HG03442 (cell line): ENCODE data around the gene SLC35E2B.

Experiments
- ATAC-seq: cut with Tn5 transposase; IDR thresholded peaks from one replicate; pipeline ENCODE4 v1.9.1; 2021; ENCODE audit warnings: mild to moderate bottlenecking, moderate library complexity; ENCODE audit not compliant: unreplicated experiment

SLC35E2B gene

DNA sequence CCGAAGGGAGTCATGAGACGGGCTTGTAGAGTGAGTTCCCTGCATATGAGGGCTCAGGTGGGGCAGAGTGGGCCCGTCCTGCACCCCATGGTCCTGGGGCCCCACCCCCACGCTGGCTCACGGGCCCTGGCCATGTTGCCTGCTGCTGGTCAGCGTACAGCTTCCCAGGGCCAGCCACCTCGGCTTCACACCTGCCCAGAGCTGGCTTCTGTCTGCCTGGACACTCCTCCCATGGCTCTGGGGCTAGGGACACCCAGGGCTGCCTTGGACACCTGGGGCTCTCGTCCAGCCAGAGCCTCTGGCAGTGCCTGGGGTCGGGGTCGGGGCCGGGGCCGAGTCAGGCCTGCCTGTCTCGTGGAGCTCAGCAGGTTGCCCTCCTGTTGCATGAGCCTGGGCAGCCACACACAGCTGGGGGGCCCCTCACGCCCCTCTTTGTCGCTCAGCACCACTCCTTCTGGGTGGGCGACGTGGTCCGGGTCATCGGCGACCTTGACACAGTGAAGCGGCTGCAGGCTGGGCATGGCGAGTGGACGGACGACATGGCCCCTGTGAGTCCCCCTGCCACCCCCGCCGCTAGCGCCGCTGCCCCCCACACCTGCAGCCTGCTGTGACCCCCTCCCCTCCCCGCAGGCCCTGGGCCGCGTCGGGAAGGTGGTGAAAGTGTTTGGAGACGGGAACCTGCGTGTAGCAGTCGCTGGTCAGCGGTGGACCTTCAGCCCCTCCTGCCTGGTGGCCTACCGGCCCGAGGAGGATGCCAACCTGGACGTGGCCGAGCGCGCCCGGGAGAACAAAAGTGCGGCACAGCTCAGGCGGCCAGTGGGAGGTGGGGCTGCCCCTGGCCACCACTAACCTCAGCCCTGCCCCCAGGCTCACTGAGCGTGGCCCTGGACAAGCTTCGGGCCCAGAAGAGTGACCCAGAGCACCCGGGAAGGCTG lies 66.1 kb downstream of the SLC35E2B start:
- ATAC-seq = no peak

DNA sequence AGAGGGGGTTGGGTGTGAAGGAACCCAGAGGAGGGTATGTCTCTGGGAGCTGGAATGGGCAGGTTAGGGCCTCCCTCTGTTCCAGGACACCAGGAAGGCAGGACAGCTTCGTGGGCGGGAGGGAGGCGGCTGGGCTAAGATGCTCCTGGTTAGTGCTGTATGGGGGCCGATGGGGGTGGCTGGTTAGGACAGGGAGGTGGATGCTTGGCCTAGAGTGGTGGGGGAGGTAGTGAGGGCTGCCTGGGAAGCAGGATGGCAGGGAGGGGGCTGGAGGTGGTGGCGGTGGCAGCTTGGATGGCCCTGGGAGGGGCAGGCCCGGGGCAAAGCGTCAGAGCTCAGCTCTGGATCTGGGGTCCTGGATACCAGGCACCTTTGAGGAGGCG lies 66.8 kb downstream of the SLC35E2B start:
- no peak for ATAC-seq

GRCh38 chr1:1625404-1625775 lies 67.2 kb downstream of the SLC35E2B start:
- ATAC-seq = no peak

- no peak for ATAC-seq
Measured at GRCh38 chr1:1624443-1625403, 67.9 kb downstream of the SLC35E2B start.

DNA sequence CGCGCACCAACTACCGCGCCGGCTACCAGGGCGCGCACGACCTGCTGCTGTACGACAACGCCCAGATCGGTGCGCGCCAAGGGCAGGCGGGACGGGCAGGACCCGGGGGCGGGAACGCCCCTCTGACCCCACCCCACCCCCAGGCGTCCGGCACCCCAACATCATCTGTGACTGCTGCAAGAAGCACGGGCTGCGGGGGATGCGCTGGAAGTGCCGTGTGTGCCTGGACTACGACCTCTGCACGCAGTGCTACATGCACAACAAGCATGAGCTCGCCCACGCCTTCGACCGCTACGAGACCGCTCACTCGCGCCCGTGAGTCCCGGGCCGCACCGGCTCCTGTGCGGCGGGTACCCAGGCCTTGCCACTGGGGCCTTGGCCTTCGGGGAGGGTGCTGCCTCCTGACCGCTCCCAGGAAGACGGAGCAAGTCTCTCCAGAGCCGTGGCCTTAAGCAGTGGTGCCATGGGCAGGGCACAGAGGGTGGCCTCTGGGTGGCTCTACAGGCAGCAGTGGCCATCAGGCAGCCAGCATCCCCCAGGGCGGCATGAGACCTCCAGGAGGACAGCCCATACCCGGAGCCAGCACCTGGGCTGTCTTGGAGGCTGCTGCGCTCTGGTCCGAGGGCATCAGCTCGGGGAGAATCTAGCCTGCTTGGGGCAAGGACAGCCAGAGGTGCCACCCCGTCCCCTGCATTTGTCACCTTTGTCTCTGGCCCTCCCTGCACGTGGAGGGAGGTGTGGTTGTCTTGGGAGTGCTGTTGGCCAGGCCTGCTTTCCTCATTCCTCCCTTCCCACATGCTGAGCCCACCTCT lies 68.8 kb downstream of the SLC35E2B start:
- ATAC-seq = no peak

DNA sequence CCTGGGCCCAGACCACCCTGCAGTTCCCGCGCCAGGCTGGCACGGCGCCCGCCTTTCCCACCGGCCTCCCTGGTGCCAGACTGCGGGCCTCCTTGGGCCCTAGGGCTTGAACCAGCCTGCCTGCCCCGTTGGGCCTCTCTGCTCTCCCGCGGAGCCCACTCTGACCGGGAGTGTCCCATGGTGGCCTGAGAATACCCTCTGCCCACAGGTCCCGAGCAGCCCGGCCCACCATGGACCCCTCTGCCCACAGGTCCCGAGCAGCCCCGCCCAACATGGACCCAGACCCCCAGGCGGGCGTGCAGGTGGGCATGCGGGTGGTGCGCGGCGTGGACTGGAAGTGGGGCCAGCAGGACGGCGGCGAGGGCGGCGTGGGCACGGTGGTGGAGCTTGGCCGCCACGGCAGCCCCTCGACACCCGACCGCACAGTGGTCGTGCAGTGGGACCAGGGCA lies 69.4 kb downstream of the SLC35E2B start:
- ATAC-seq = no peak

DNA sequence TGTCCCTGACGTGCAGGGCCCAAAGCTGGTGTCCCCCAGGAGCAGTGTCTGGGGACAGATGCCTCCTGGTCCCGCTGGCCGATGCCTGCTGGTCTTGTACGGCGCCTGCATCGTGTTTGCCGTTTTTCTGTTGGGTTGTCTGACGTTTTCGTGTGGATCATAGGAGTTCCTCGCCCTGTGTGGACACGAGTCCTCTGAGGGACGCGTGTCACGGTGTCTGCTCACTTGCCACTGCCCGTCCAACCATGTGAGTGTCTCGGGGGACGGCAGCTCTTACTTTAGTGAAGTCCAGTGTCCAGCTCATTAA lies 69.9 kb downstream of the SLC35E2B start:
- no peak for ATAC-seq

DNA sequence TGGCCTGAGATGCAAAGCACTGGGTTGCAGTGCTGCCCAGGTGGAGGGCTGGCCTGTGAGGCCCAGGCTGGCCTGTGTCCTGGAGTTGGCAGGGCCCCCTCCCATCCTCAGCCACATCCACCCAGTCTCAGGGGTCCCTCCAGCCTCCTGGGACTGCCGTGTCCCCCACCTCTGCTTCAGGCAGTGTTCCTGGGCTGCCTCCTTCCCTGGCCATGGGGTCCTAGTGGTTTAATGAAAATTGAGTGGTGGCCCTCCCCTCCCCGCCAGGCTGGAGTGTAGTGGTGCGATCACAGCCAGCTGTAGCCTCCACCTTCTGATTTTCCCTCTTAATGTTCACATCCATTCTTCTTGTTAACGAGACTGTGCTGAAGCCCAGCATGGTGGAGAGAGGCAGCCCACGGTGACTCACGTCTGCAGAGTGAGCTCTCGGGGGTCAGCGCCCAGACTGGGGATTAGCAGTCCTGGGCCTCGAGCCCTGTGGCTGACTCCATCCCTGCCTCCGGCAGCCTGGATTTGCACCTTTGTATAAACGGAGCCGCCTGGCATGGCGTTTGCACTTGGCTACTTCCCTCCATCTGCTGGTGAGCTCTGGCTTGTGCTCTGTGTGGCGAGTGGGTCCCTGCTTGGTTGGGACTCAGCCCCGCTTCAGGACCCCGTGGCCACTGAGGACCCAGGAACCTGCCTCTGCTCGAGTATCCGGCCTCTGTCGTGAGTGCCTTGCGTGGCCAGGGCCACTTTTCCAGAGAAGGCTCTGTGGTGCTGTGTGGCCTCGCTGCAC lies 70.4 kb downstream of the SLC35E2B start:
- ATAC-seq = no peak

DNA sequence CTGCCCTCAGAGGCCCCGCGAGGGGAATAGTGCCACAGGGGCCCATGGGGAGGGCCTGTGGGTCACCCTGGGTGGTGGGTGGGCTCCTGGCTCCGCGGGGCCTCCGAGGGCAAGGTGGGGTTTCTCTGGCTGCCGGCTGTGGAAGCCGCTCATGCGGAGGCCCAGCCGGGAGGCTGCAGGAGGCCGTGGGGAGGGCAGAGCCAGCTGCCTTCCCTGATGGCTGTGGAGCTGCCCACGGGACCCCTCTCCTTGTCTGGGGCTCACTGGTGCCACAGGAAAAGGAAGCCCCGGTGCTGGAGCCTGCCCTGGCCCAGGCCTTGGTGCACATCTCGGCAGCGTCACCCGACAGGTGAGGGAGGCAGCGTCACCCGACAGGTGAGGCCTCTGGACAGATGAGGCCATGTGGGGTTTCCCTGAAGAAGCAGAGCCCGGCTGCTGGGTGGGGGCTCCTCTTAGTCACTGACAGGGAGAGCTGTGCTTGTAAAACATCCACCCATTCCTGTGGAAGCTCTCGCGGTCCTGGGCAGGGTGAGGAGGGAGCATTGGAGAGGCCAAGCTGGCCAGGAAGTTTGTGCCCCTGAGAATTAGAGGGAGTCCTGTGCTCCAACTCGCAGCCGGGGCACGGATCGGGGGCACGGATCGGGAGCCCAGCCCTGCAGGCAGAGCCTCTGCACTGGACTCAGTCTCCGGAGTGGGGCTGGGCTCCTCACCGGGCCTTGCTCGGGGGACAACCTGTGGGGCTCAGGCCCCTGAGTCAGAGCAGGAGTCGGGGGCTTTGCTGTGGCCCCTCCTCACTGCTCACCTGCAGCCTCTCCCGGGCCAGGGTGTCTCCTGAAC lies 71.2 kb downstream of the SLC35E2B start:
- no peak for ATAC-seq

- ATAC-seq = no peak
Measured at GRCh38 chr1:1620433-1621139, 72.0 kb downstream of the SLC35E2B start.

- ATAC-seq = no peak
Measured at GRCh38 chr1:1619917-1620361, 72.7 kb downstream of the SLC35E2B start.

DNA sequence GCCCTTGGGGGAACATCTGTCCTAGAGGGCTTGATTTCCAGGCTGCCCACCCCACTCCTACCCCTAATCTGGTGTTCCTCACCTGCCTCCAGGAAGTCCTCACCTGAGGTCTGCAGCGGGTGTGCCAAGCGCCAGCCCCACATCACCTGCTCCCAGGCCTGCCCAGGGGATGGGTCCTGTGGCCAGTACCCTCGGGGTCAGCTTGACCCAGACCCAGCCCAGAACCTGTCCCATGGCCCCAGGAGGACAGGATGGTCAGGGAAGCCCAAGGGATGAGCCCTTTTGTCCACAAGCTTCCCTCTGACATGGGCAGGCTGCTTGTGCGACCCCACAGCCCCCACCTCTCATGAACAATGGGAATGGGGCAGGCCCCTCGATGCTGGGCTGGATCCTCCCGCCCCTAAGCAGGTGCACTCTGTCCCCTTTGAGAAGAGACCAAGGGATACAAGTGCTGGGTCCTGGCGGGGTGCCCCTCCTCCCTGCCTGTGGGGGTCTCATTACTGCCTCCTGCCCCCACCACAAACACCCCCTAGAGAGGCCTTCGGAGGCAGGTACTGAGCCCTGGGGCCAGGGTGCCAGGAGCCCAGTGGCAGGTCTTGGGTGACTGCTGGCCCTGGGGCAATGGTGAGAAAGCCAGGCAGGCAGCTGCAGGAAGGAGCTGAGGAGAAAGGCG lies 74.1 kb downstream of the SLC35E2B start:
- ATAC-seq = no peak

DNA sequence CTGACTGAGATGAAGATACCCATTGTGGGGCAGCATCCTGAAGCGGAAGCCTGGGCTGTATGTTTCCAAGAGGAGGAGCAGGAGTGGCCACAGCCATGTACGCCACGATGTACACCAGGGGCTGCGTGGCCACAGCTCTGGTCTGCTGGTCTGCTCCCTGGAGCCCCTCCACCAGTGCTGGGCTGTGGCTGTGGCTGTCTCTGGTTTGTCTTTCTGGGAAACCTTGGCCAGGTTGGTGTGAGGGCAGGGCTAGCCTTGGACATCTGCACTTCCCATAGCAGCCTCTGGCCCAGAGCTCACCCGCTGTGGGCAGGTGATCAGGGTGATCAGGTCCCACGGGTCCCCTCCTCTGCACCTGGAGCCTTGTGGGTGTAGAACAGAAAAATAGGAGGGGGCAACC lies 74.7 kb downstream of the SLC35E2B start:
- no peak for ATAC-seq

GRCh38 chr1:1617516-1617915 lies 75.1 kb downstream of the SLC35E2B start:
- ATAC-seq = no peak

- no peak for ATAC-seq
Measured at GRCh38 chr1:1616838-1617237, 75.8 kb downstream of the SLC35E2B start.

GRCh38 chr1:1616045-1616790 lies 76.4 kb downstream of the SLC35E2B start:
- ATAC-seq = peak; percentile 2
